ENCODE data around the gene GPC5. TPM values are rescaled to one million over a fixed set of nuclear protein-coding genes. Genes with fewer than 3 reads are reported as not detected.

The GPC5 gene
- total and polyA plus RNA-seq, 2 of the 8 experiments (the other 6 are each of a cell fraction or from before 2014, with no cell fraction given) = 0.20 to 0.39 TPM

GRCh38 chr13:92829930-92830329 is 1431.5 kb downstream of the GPC5 start:
- no peak for DNase-seq (ENCODE audit: low read depth in 1 of 2, low spot score in 2 of 2)
- Histone ChIP-seq H2BK120ac (replicated peaks; ENCODE audit: low read depth, low read length) (no peak overlapping the region), H3K23me2 (ENCODE audit: low read depth, low read length) (no peaks in the 10 kb centered on the region), H3K9ac (replicated peaks in 1 of 4; ENCODE audit: extremely low read depth in 1 of 4, low read depth in 3 of 4, low read length in 3 of 4) (no peak overlapping the region), H2BK12ac (ENCODE audit: low read depth, low read length) (no peak overlapping the region), H3K36me3 (ENCODE audit: control insufficient read depth in 2 of 4, insufficient read depth in 4 of 4, low read length in 3 of 4) (no peaks in the 10 kb centered on the region), H3K56ac (replicated peaks; ENCODE audit: insufficient read length, low read depth, low read length) (no peak overlapping the region), H2AK5ac (ENCODE audit: low read depth, low read length) (no peak overlapping the region), H3K4me1 (replicated peaks in 1 of 4; ENCODE audit: control insufficient read depth in 3 of 4, insufficient read depth in 4 of 4, low read length in 3 of 4) (no peaks in the 10 kb centered on the region), H3K27ac (ENCODE audit: low read depth, low read length) (no peak overlapping the region), H3K27me3 (replicated peaks in 1 of 4; ENCODE audit: control insufficient read depth in 3 of 4, extremely low read depth in 1 of 4, insufficient read depth in 3 of 4, low read length in 3 of 4) (no peaks in the 10 kb centered on the region), H3K14ac (ENCODE audit: insufficient read length) (no peak overlapping the region), H3K4me2 (ENCODE audit: insufficient read depth in 1 of 2, low read depth in 2 of 2, low read length in 2 of 2) (no peak overlapping the region), H4K91ac (replicated peaks; ENCODE audit: insufficient read length, low read length) (no peak overlapping the region), H2BK15ac (ENCODE audit: low read length) (no peak overlapping the region), H3K9me3 (ENCODE audit: insufficient read depth in 2 of 2, low read depth in 1 of 2, low read length in 1 of 2) (no peaks in the 10 kb centered on the region), H2AFZ (ENCODE audit: low read length) (no peak overlapping the region), H2BK5ac (ENCODE audit: low read depth, low read length) (no peak overlapping the region), H3K79me2 (ENCODE audit: control insufficient read depth in 1 of 2, insufficient read depth in 2 of 2, low read length in 2 of 2) (no peaks in the 10 kb centered on the region), H3K18ac (ENCODE audit: extremely low read depth, low read length) (no peak overlapping the region), H3K4me3 (ENCODE audit: extremely low read depth in 1 of 4, insufficient read depth in 2 of 4, low read depth in 3 of 4, low read length in 4 of 4) (no peak overlapping the region), H4K20me1 (replicated peaks in 1 of 2; ENCODE audit: control insufficient read depth in 1 of 2, insufficient read depth in 2 of 2, low read length in 2 of 2) (no peaks in the 10 kb centered on the region), H2BK20ac (ENCODE audit: low read length) (no peak overlapping the region), H3K4ac (replicated peaks; ENCODE audit: insufficient read length, low read depth, low read length) (no peak overlapping the region), H4K8ac (ENCODE audit: extremely low read depth, insufficient read depth, low read length) (no peak overlapping the region), H3K79me1 (ENCODE audit: low read depth, low read length) (no peaks in the 10 kb centered on the region), H3K23ac (ENCODE audit: insufficient read length) (no peak overlapping the region), H4K5ac (ENCODE audit: insufficient read length, low read depth, low read length) (no peak overlapping the region)
- 83% methylated on average over 3 of the region's 3 CpGs; no CpG with 5 or more reads in 1 of the 2 experiments for WGBS, 2 experiments (ENCODE audit: extremely low coverage in 1 of 2, insufficient coverage in 1 of 2, insufficient read length in 1 of 2, insufficient replicate concordance in 2 of 2, low coverage in 1 of 2, low lambda C conversion rate in 2 of 2, missing lambda C conversion rate in 1 of 2)
- no peak for FAIRE-seq
- CTCF ChIA-PET (ENCODE audit: partially characterized antibody) = no interaction called here
- POLR2A ChIA-PET (ENCODE audit: partially characterized antibody) = no interaction called here
- no peak for TF ChIP-seq JUN (IDR thresholded peaks at IDR 0.05; ENCODE audit: low read depth, low read length)
- TF ChIP-seq GABPA (IDR thresholded peaks at IDR 0.05; ENCODE audit: borderline replicate concordance, insufficient read depth, low read length) = no peak
- TF ChIP-seq BCL11A (IDR thresholded peaks at IDR 0.05; ENCODE audit: low read depth in 2 of 2, low read length in 2 of 2) = no peak
- no peak for TF ChIP-seq RFX5 (IDR thresholded peaks at IDR 0.05; ENCODE audit: borderline replicate concordance, low read depth, low read length)
- no peak for TF ChIP-seq HDAC6 (IDR thresholded peaks at IDR 0.05; ENCODE audit: low read depth, low read length)
- no peak for TF ChIP-seq TAF1 (IDR thresholded peaks at IDR 0.05; ENCODE audit: low read depth, low read length)
- no peak for TF ChIP-seq EGR1 (IDR thresholded peaks at IDR 0.05; ENCODE audit: borderline replicate concordance, low read depth, low read length)

Measured in H1 (cell line).